HepG2 (cell line): ENCODE results near the gene TF. TPM values are rescaled to one million over a fixed set of nuclear protein-coding genes. Genes with fewer than 3 reads are reported as not detected.
A peak's percentile ranks its signal among the peaks of the same experiment; 100 is the strongest.

Experiments used
- ARNTL ChIP-seq: sonication (generic); formaldehyde crosslinking; IDR thresholded peaks from 2 replicates; pipeline ENCODE4 v1.4.0; 2020; ENCODE audit warnings: mild to moderate bottlenecking, missing genetic modification reagents
- BRCA1 ChIP-seq: sonication (generic); formaldehyde crosslinking; IDR thresholded peaks from 2 replicates; pipeline ENCODE4 v1.4.0; 2020; ENCODE audit warnings: missing genetic modification reagents
- KDM1A ChIP-seq: IDR thresholded peaks from 2 replicates; pipeline ENCODE4 v1.6.1; 2016; ENCODE audit warnings: missing compliant biosample characterization
- MEIS2 ChIP-seq: sonication (generic); formaldehyde crosslinking; IDR thresholded peaks from 2 replicates; pipeline ENCODE4 v1.9.0; 2021; ENCODE audit warnings: mild to moderate bottlenecking, missing genetic modification reagents
- TARDBP ChIP-seq: sonication (generic); formaldehyde crosslinking; IDR thresholded peaks from 2 replicates; pipeline ENCODE4 v1.8.0; 2022; ENCODE audit warnings: mild to moderate bottlenecking, missing genetic modification reagents
- TERF1 ChIP-seq: sonication (generic); formaldehyde crosslinking; IDR thresholded peaks from 2 replicates; pipeline ENCODE4 v1.8.0; 2022; ENCODE audit warnings: mild to moderate bottlenecking, missing genetic modification reagents, moderate library complexity
- TOPORS ChIP-seq: sonication (generic); formaldehyde crosslinking; IDR thresholded peaks from 2 replicates; pipeline ENCODE4 v1.8.0; 2023; ENCODE audit warnings: mild to moderate bottlenecking, missing genetic modification reagents
- ZC3H13 ChIP-seq: sonication (generic); formaldehyde crosslinking; IDR thresholded peaks from 2 replicates; pipeline ENCODE4 v1.8.1; 2023; ENCODE audit warnings: mild to moderate bottlenecking, missing genetic modification reagents, moderate library complexity
- ZFYVE20 ChIP-seq: sonication (generic); formaldehyde crosslinking; IDR thresholded peaks from 2 replicates; pipeline ENCODE4 v1.8.0; 2023; ENCODE audit warnings: low read depth, mild to moderate bottlenecking, moderate library complexity, missing genetic modification reagents, borderline replicate concordance
- ZMYM4 ChIP-seq: sonication (generic); formaldehyde crosslinking; IDR thresholded peaks from 2 replicates; pipeline ENCODE4 v1.8.1; 2023; ENCODE audit warnings: mild to moderate bottlenecking, missing genetic modification reagents
- ZNF20 ChIP-seq: sonication (generic); formaldehyde crosslinking; IDR thresholded peaks from 2 replicates; pipeline ENCODE4 v1.4.0; 2020; ENCODE audit warnings: mild to moderate bottlenecking, moderate library complexity, missing genetic modification reagents
- ZNF318 ChIP-seq: sonication (generic); formaldehyde crosslinking; IDR thresholded peaks from 2 replicates; pipeline ENCODE4 v1.4.0; 2020; ENCODE audit warnings: mild to moderate bottlenecking, missing genetic modification reagents
- ZNF629 ChIP-seq: sonication (generic); formaldehyde crosslinking; conservative IDR thresholded peaks from 2 replicates; pipeline ENCODE4 v1.5.0; 2020; ENCODE audit warnings: missing genetic modification reagents
- ZNF775 ChIP-seq: sonication (generic); formaldehyde crosslinking; IDR thresholded peaks from 2 replicates; pipeline ENCODE4 v1.4.0; 2020; ENCODE audit warnings: missing genetic modification reagents, mild to moderate bottlenecking, moderate library complexity, borderline replicate concordance
- polyA plus RNA-seq, 8 experiments: library from polyadenylated mRNA; depleted of rRNA in 3 of 8; stranded (reverse) in 7 of 8; unstranded in 1 of 8; fragments of >200 nt; fragmentation: Illumina TruSeq in 4 of 8; extraction: Trizol in 4 of 8; gene quantifications; 2 replicates each; pipeline versions ENCODE4 v1.2.1 to v1.2.3, GENCODE V29; 2011 to 2016; ENCODE audit warnings: low read depth in 4 of 8, missing spikeins in 1 of 8, mixed read lengths in 1 of 8; ENCODE audit not compliant: insufficient read depth in 1 of 8
- total RNA-seq, 5 experiments: library from RNA; depleted of rRNA; stranded (reverse); fragments of >200 nt; fragmentation: Illumina TruSeq; extraction: Trizol; gene quantifications; 2 replicates each; pipeline ENCODE4 v1.2.3, GENCODE V29; 2016; ENCODE audit warnings: low read depth in 1 of 5
- TF ChIP-seq, protein P1 (sequence below): sonication (generic); formaldehyde crosslinking; IDR thresholded peaks from 2 replicates; pipeline ENCODE4 v1.4.0; 2020; ENCODE audit warnings: missing genetic modification reagents, mild to moderate bottlenecking, borderline replicate concordance
- TF ChIP-seq, protein P2 (sequence below): sonication (generic); formaldehyde crosslinking; IDR thresholded peaks from 2 replicates; pipeline ENCODE4 v1.8.1; 2023; ENCODE audit warnings: mild to moderate bottlenecking, missing genetic modification reagents, borderline replicate concordance

TF gene
- total and polyA plus RNA-seq, 2 of the 13 experiments (the other 11 are each of a cell fraction or from before 2014, with no cell fraction given), result 10,074 to 11,821 TPM

DNA sequence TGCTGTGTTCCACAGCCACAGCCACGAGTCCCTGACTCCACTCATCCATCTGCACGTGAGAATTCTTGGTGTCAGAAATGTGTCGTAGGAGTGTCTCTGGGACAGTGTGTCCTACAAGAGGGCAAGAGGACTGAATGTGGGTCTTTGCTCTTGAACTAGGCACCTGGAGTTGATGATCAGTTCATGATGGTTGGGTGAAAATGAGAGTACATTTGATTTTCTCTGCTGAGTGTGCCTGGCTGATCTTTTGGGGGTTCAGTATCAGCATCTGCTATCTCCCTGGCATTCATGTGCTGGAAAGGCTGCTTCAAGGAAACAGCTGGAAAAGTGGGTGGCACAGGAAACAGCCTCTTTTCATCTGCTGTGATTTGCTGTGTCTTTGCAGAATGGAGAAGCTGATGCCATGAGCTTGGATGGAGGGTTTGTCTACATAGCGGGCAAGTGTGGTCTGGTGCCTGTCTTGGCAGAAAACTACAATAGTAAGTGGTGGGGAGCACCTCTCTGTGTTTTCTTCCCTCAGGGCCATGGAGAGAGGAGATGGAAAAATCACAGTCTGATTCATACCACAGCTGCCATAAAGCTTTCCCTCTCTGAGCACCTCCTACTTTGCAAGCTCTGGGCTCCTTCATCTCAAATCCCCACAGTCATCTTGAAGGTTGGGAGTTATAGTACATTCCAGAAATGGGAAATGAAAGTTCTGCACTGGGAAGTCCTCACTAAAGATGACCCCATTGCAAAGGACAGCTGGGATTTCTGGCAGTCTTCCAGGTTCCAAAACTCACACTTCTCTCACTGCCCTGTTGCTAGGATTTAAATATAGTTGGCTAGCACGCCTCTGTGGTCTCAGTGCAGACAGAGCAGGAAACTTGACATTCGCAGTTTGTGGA is 17.8 kb downstream of the TF start (continued):
- TF ChIP-seq TERF1 (CRISPR knock-in tag) (no peak), TARDBP (CRISPR knock-in tag) (peak; percentile 32; the same call in 1 of the 2 replicates), ARNTL (no peak), ZC3H13 (CRISPR knock-in tag) (peak; percentile 76; the same call in 1 of the 2 replicates), ZNF318 (CRISPR knock-in tag) (no peak), KDM1A (CRISPR knock-in tag) (no peak), ZNF775 (CRISPR knock-in tag) (no peak), ZNF20 (no peak), MEIS2 (CRISPR knock-in tag) (no peak), TOPORS (CRISPR knock-in tag) (peak; percentile 76; the same call in 1 of the 2 replicates), BRCA1 (no peak), ZNF629 (no peak), ZFYVE20 (no peak), ZMYM4 (CRISPR knock-in tag) (no peak)
- TF ChIP-seq, protein P1, sequence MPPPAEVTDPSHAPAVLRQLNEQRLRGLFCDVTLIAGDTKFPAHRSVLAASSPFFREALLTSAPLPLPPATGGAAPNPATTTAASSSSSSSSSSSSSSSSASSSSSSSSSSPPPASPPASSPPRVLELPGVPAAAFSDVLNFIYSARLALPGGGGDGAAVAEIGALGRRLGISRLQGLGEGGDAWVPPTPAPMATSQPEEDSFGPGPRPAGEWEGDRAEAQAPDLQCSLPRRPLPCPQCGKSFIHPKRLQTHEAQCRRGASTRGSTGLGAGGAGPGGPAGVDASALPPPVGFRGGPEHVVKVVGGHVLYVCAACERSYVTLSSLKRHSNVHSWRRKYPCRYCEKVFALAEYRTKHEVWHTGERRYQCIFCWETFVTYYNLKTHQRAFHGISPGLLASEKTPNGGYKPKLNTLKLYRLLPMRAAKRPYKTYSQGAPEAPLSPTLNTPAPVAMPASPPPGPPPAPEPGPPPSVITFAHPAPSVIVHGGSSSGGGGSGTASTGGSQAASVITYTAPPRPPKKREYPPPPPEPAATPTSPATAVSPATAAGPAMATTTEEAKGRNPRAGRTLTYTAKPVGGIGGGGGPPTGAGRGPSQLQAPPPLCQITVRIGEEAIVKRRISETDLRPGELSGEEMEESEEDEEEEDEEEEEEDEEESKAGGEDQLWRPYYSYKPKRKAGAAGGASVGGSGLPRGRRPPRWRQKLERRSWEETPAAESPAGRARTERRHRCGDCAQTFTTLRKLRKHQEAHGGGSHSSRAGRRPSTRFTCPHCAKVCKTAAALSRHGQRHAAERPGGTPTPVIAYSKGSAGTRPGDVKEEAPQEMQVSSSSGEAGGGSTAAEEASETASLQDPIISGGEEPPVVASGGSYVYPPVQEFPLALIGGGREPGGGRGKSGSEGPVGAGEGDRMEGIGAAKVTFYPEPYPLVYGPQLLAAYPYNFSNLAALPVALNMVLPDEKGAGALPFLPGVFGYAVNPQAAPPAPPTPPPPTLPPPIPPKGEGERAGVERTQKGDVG (CRISPR knock-in tag), result no peak
- TF ChIP-seq, protein P2, sequence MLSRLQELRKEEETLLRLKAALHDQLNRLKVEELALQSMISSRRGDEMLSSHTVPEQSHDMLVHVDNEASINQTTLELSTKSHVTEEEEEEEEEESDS (CRISPR knock-in tag), result no peak
